Cortex of kidney (tissue), 1 donor: ENCODE results near the gene LZTFL1.

ENCODE experiments used
- DNase-seq: peaks from one replicate; lab custom pipeline; 2025; lab: John Stamatoyannopoulos, UW

LZTFL1 gene

GRCh38 chr3:45807681-45808540 is 34.0 kb downstream of the LZTFL1 start:
- DNase-seq, result no peak

- DNase-seq, result no peak
These were observed 34.8 kb downstream of the LZTFL1 start for GRCh38 chr3:45807133-45807532.

GRCh38 chr3:45806072-45806471 is 35.8 kb downstream of the LZTFL1 start:
- no peak for DNase-seq

- DNase-seq, result no peak
These were observed 38.5 kb downstream of the LZTFL1 start for GRCh38 chr3:45803252-45803935.

GRCh38 chr3:45802146-45802545 is 39.8 kb downstream of the LZTFL1 start:
- DNase-seq, result no peak

GRCh38 chr3:45800611-45801010 is 41.3 kb downstream of the LZTFL1 start:
- DNase-seq, result no peak

- no peak for DNase-seq
These were observed 42.3 kb downstream of the LZTFL1 start for GRCh38 chr3:45799586-45799985.

- DNase-seq, result no peak
These were observed 43.9 kb downstream of the LZTFL1 start for GRCh38 chr3:45798034-45798433.

GRCh38 chr3:45796902-45797637 is 44.8 kb downstream of the LZTFL1 start:
- no peak for DNase-seq

- DNase-seq, result no peak
These were observed 45.8 kb downstream of the LZTFL1 start, which contains the start of gene SLC6A20 for GRCh38 chr3:45795882-45796765. Gene SLC6A20 (minus strand): TSS chr3:45796536. CDS start chr3:45796419, 117 bp downstream.

- no peak for DNase-seq
These were observed 46.4 kb downstream of the LZTFL1 start for GRCh38 chr3:45795509-45795881.

- no peak for DNase-seq
These were observed 47.3 kb downstream of the LZTFL1 start for GRCh38 chr3:45794660-45795059.

GRCh38 chr3:45794177-45794560 is 47.8 kb downstream of the LZTFL1 start:
- no peak for DNase-seq

- no peak for DNase-seq
These were observed 48.3 kb downstream of the LZTFL1 start for GRCh38 chr3:45793482-45794176.

GRCh38 chr3:45792516-45793172 is 49.3 kb downstream of the LZTFL1 start:
- no peak for DNase-seq

- no peak for DNase-seq
These were observed 49.9 kb downstream of the LZTFL1 start for GRCh38 chr3:45792036-45792435.

GRCh38 chr3:45790596-45790995 is 51.3 kb downstream of the LZTFL1 start:
- no peak for DNase-seq

- no peak for DNase-seq
These were observed 52.6 kb downstream of the LZTFL1 start for GRCh38 chr3:45789235-45789812.

- no peak for DNase-seq
These were observed 54.4 kb downstream of the LZTFL1 start for GRCh38 chr3:45787551-45787950.
